ENCODE results near the gene TRMT2A.
A peak's percentile ranks its signal among the peaks of the same experiment; 100 is the strongest.

TRMT2A gene

DNA sequence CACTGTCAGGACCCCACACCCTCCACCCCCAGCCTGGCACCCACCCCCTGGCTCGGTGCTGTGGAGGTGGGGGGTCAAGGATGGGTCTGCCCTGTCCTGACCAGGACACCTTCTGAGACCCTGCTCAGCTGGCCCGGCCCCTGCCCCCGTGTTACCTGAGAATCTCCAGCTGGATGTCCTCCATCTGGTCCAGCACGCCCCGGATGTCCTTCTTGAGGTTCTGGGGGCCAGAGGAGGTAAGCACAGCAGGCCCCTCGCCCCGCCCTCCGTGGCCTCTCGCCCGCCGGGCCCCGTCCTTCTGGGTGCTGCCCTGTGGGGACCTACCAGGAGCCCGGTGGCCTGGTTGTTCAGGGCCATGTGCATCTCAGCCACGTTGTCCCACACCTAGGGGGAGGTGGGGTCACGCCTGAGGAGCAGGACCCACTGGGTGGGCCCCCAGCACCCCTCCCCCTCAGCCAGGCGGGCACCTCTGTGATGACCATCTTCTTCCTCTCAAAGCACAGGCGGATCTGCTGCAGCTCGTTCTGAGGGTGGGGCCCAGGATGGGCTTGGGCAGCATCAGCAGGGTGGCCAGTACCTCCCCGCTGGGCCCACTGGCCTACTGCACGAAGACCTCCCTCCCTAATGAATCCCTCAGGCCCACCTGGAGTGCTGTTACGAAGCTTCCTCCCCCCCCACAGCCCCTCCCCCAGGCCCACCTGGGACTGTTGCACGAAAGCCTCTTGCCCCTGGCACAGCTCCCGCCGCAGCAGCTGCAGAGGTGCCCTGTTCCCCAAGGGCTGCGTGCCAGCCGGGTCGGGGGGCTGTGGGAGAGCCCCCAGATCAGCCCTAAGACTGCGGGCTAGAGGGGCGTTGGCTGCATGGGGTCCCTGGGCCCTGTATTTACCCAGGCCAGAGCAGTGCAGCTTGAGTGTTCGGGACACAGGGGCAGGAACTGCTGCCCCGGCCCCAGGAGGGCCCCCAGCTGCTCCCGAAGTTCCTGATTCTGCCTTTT lies 32.5 kb upstream of the TRMT2A start:
- DNase-seq, result no peak

DNA sequence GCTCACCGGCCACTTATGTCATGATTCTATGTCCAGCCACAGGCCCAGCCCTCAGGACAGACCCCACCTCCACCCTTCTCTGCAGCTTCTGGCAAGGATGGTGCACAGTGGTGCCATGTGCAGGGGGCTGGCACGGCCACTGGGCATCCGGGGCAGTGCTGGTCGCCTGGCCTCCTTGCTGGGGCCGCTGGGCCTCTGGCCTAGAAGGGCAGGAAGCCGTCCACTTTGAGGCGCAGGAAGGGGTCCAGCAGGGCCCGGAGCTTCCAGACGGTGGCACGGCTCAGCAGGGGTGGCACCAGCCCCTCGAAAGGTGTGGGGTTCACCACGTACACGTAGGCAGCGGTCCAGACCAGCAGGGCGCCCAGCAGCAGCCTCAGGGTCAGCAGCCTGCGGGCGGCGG lies 31.4 kb upstream of the TRMT2A start:
- no peak for DNase-seq

DNA sequence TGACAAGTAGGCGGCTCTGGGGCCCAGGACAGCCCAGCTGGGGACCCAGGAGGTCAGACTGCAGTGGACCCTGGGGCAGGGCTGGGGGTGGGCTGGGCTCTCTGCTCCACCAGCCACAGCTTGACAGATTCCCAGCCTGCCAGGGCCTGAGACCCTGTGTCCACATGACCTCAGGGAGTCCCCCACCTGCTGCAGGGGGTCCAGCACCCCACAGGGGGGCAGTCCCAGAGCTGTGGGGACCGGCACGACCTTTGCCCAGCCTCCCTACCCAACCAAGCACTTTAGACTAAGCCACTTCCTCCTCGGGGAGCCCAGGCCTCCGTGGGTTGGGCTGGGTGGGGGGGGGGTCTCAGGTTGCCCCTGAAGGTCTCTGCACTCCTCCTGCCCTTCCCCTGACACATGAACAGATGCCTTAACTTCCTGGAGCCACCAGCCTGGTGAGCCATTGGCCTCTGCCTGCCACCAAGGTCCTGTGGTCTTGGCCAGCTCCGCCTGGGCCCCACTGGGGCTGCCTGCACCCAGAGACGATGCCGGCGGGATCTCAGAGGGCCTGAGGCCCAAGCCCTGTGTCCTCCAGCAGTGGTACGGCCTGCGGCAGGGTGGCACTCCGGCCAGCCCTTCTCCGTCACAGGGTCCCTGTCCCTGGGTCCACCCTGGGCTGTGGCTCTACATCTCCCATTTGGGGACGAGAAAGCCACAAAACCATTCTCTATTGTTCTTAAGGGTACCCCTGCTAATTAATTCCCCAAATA lies 30.4 kb upstream of the TRMT2A start:
- DNase-seq, result no peak

DNA sequence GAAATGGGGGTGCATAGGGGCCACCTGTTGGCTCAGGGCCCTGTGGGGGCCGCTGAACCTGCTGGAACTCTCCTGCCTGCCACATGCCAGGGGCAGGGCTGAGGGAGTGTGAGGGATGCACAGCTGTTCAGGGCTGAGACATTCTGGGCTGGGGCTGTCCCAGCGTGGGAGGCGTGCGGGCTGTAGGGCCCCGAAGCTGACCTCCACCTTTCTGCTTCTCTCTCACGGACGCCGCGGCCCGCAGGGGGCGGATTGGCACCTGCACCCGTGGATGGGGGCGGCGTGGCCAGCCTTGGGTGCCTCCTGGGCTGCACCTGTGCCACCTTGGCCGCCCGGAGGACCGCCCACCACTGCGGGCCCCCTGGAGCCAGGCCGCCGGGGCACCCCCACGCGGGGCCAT lies 29.8 kb upstream of the TRMT2A start:
- DNase-seq, result no peak

DNA sequence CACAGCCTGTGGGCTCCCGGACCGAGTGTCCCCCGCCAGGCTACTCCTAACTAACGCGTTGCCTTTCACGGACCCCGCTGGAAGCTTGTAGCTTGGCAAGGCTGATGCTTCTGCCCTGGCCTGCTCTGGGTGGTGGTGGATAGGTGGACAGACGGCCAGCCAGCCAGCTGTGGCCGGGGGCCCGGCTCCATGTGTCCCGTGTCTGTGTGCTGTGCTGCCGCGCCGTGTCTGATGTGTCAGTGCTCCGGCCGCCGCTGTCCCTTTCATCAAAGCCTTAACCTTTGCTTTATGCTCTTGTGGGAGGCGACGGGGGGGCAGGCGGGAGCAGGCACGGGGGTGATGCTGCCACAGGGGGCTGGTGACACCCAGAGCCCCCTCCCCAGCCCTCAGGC lies 28.8 kb upstream of the TRMT2A start:
- DNase-seq, result no peak

DNA sequence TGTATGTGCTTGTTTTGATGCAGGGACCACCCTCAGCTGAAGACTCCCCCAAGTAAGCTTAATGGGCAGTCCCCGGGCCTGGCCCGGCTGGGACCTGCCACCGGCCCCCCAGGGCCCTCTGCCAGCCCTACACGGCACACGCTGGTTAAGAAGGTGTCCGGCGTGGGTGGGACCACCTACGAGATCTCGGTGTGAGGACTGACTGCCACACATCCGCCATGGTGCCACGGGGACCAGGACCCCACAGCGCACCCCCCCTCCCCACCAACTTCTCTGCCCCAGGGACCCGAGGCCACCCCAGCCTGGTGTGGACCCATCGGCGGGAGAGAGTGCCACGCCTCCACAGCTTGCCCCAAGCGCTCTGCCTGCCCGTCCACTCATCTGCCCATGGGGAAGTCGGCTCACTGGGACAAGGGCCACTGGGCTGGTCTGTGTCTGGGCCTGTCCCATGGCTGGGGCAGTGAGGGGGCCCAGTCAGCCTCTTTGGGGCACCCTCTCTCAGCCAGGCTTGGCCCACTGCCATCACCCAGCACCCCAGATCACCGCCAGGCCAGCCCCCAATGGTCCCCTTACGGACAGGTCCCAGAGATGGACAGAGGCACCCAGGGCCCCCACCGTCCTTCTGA lies 28.3 kb upstream of the TRMT2A start:
- DNase-seq, result no peak

DNA sequence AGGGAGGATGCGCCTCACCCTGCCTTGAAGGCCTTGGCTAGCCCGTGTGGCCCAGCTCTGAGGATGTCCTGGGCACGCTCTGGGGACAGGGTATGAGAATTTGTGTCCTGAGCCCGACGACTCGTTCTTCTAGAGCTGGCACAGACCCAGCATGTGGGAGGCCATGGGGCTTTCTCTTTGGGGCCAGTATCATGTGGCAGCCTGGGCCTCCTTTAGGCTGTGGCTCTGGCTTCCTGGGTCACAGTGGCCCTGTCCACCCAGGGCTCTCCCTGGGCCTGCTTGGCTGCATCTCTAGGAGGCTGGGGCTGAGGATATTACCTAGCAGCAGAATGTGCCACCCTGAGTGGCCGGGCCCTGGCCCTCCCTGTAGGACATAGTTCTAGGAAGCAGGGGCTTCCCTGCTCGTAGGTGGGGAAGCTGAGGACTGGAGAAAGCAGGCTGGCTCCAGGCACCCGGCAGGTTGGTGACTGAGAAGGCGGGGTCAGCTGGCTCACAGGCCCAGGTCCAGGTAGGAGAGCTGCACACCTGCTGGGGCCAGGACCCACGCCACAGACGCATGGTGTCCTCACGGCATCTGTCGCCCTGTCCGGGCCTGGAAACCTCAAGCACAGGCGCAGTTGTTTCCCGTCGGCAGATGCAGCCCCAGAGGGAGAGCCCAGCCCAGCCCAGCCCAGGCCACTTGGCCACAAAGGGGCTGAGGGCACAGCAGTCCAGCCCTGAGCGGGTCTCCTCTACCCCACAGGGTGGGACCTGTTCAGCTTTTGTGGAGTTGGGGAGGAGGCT lies 27.0 kb upstream of the TRMT2A start:
- no peak for DNase-seq

DNA sequence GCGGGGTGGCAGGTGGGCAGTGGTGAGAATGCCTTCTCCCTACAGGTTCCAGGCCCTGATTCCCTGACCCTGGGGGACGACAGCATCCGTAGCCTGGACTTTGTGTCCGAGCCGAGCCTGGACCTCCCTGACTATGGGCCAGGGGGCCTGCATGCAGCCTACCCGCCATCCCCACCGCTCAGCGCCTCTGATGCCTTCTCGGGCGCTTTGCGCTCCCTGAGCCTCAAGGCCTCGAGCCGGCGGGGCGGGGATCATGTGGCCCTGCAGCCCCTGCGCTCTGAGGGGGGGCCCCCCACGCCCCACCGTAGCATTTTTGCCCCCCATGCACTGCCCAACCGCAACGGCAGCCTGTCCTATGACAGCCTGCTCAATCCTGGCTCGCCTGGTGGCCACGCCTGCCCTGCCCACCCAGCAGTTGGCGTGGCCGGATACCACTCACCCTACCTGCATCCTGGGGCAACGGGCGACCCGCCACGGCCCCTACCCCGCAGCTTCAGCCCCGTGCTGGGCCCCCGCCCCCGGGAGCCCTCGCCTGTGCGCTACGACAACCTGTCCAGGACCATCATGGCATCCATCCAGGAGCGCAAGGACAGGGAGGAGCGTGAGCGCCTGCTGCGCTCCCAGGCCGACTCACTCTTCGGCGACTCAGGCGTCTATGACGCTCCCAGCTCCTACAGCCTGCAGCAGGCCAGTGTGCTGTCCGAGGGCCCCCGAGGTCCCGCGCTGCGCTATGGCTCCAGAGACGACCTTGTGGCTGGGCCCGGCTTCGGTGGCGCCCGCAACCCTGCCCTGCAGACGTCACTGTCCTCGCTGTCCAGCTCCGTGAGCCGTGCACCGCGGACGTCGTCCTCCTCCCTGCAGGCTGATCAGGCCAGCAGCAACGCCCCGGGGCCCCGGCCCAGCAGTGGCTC lies 25.9 kb upstream of the TRMT2A start:
- no peak for DNase-seq

DNA sequence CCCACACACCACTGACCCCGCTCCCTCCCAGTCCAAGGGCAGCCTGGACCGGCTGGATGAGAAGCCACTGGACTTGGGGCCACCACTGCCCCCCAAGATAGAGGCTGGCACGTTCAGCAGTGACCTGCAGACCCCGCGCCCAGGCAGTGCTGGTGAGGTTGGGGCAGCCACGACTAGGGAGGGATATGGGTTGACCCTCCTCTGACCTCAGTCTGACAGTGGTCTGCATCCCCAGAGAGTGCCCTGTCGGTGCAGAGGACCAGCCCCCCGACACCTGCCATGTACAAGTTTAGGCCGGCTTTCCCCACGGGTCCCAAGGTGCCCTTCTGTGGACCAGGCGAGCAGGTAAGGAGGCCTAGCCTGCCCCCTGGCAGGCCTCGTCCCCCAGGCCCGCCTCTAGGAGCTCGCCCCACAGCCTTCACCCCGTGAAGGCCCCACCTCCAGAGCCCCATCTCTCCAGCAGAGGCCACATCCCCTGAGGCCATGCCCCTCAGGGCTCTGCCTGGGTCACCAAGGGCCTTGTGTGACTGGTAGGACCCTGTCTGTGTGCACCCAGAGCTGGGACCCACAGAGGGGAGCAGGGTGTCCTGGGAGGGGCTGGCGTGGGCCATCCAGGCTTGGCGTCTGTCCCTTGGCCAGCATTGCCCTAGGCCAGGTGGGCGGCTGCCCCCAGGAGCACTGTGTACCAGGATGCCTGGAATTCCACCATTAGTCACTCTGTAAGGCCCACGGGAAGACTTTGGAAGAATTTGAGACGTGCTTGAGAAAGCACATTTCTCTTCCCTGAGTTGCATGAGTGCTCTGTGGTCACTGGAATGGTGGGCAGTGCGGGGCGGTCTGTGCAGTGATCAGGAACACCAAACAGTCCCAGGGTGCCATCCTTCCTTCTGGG lies 24.4 kb upstream of the TRMT2A start:
- DNase-seq, result peak; percentile 96

DNA sequence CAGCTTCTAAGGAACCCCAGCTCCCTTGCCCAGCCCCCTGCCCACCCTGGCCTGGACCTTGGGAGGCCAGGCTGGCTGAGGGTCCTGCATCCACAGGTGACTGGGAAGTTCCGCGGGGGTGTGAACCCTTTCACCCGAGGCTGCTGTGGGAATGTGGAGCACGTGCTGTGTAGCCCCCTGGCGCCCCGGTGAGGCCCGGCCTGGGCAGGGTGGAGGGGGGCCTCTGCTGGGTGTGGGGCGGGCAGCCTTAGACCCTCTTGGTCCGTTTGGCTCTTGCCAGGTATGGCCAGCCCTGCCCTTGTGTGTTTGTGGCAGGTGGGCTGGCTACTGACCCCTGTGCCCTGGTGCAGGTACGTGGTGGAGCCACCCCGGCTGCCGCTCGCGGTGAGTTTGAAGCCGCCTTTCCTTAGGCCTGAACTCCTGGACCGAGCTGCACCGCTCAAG lies 23.5 kb upstream of the TRMT2A start:
- DNase-seq, result no peak

DNA sequence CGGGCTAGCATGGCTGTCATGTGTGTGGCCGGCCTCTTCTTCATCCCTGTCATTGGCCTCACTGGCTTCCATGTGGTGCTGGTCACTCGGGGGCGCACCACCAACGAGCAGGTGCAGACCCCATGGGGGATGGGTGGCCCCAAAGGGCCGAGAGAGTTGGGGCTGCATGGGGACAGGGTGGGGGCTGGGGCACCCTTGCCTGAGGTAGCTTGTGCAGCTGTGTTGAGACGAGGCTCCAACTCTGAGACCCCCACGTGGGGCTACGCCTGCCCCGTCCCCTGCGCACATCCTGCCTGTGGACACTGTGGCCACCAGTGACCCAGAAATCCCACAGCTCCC lies 23.1 kb upstream of the TRMT2A start:
- no peak for DNase-seq

DNA sequence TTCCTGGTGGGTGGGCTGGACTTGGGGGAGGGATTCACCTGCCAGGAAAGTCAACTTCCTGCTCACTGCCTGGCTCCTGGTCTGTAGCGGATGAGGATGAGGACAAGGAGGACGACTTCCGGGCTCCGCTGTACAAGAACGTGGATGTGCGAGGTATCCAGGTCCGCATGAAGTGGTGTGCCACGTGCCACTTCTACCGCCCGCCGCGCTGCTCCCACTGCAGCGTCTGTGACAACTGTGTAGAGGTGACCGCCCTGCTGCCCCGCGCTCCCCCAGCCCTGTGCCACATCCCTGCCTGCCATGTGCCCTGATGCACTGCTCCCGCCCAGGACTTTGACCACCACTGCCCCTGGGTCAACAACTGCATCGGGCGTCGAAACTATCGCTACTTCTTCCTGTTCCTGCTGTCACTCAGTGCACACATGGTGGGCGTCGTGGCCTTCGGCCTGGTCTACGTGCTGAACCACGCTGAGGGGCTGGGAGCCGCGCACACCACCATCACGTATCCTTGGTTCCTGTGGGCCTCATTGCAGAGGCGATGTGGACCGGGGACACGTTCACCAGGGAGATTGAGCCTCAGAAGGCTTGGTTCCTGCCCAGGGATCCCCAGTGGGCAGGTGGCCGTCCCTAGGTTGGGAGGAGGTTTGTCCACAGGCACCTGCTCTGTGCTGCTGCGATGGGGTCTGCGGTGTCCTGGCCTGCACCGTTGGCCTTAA lies 22.5 kb upstream of the TRMT2A start:
- no peak for DNase-seq

DNA sequence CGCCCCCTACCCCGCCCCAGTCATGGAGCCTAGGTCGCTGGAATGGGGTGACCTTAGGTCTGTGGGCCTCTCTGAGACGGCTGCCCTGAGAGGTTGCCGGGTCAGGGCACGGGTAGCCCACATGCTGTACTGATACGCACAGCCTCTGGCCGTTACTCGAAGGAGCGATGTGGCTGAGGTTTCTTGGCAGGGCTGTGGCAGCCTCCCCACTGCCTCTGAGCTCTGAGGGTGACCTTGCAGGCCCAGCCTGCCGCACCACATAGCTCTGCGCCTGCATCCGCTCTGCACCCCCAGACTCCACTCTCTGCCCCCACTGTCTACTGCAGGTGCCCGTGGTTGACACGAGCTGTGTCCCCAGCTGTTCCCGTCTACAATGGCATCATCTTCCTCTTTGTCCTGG lies 21.8 kb upstream of the TRMT2A start:
- no peak for DNase-seq

DNA sequence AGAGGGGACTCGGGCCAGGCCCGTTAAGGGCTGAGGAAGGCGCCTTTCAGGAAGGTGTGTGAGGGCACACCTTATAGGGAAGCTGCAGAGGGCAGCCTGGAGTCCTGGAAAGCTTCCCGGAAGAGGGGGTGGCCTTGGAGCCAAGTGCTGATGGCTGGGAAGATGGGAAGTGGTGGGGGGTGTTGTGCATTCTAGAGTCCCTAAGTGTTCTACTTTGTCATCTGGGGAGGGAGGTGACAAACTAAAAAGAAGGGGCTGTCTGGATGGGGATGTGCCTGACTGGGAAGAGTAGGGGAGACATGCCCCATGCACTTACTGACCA lies 21.4 kb upstream of the TRMT2A start:
- DNase-seq, result no peak

DNA sequence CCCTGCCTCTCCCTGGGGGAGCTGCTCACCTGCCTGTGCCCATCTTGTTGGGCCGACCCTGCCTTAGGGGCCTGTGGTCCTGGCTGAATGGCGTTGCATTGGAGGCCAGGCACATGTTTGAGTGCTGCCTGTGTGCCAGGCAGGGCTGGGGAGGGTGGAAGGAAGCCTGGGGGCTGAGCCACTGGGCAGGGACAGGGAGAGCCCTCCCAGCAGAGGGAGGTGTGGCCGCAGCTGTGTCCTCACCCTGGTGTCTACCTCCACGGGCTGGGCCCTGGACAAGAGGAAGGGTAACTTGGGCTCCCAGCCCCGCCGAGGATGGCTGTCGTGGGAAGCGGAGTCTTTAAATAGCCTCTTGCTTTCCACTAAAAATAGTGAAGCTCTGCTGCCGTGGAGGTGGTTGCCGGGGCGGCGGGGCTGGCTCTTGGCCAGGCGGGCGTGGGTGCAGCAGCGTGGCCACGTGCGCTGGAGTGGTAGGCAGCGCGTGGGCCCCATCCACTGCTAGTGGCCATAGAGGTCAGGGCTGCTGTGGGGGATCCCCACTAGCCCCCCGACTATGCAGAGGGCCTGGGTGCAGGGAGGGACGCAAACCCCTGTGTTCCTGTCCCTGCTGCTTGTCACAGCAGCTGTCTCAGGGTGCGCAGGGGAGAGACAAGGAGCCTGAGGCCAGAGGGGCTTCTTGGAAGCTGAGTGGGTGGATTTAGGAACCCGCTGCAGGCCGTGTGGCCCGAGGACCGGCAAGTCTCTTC lies 20.8 kb upstream of the TRMT2A start:
- no peak for DNase-seq

DNA sequence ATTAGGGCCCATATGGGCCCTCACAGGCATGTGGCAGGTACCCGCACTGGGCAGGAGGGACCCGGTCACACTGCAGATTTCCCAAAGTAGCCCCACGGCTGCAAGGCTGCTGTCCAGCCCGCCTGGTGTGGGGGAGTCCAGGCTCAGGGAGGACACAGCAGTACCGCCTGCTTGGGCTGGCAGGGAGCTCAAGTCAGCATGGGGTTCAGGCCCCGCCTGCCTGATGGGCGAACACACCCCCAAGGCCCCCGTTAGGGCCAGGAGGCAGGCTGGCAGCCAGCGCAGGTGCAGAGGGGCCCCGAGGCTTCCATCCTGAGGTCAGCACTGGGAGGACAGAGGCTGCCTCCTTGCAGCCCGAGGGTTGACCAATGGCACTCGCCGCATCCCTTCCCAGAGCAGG lies 20.1 kb upstream of the TRMT2A start:
- DNase-seq, result no peak

DNA sequence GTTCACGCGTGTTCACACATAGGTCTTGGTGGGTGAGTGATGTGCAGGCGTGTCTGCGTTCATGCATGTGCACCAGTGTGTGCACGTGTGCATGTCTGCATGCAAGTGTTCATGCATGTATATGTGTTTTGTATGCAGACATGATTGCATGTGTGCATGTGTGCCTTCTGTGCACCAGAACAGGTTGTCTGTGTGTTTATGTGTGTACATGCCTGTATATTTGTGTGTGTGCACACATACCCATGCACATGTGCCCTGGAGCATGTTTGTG lies 19.5 kb upstream of the TRMT2A start:
- no peak for DNase-seq

DNA sequence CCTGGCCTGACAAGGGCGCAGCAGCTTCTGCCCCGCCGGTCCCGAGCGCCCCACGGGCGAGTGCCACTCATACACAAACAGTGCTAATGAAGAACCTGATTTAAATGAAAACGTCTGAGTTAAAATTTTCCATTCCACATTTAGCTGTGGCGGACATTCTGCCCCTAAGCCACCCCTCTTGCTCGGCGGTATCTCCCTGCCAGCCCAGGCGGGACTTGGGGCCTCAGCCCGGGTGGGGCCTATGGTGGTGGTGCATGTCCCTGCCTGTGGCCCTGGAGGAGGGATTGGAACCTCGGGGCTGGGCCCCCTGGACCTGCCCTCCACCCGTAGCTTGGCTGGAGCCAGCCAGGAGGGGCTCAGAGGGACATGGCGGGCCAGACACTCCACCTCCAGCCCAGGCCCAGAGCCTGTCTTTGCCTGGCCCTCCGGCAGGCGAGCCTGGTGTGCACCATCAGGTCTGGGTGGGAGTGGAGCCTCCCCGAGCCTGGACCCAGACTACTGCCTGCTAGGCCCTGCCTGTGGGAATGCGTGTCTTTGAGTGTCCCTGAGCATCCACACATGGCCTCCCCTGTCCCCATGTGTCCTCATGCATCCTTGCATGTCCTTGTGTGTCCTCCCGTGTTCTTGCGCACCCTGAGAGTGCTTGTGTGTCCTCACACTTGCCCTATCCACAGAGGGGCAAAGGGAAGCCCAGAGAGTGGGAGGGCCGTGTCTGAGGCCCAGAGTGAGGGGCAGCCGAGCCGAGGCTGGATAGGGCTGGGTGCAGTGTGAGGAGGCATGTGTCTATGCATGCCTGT lies 19.0 kb upstream of the TRMT2A start:
- no peak for DNase-seq

DNA sequence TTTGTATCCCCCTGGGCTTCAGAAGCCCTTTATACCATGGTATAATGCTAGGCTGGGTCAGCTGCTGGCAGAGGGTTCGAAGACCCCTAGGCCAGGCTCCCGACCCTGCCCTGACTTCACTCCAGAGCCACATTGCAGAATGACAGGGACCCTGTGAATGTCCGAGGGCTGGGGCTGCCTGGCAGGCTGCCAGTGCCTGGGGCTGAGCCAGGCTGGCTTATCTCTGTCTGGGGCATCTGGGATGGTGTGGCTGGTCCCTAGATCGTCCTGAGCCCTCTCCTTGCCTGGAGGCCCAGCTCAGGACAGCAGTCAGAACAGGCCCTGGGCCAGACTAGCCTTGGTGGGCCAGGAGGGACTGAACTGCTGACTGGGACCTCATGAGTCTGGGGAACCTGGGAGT lies 18.2 kb upstream of the TRMT2A start:
- DNase-seq, result no peak
